Measurements from ENCODE around the gene SPSB1.

SPSB1 gene

DNA sequence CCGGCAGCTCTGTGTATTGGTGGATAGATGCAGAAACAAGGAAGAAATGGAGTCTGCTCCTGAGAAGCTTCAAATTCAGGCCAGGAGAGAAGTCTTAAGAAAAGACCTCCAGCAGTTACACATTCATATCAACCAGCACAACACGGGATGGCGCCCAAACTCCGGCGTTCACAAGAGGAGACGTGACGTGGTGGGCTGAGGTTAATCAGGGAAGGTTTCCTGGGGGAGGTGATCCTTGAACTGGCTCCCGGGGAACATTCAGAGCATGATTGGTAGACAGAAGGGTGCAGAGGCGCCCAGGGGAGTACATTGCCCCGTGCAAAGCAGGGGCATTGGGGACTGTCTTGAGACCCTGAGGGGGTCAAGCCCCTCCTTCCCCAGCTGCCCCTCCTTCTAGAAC lies 27.7 kb upstream of the SPSB1 start:
- no peak for DNase-seq (ENCODE audit: low read depth)
- TF ChIP-seq, protein P1, sequence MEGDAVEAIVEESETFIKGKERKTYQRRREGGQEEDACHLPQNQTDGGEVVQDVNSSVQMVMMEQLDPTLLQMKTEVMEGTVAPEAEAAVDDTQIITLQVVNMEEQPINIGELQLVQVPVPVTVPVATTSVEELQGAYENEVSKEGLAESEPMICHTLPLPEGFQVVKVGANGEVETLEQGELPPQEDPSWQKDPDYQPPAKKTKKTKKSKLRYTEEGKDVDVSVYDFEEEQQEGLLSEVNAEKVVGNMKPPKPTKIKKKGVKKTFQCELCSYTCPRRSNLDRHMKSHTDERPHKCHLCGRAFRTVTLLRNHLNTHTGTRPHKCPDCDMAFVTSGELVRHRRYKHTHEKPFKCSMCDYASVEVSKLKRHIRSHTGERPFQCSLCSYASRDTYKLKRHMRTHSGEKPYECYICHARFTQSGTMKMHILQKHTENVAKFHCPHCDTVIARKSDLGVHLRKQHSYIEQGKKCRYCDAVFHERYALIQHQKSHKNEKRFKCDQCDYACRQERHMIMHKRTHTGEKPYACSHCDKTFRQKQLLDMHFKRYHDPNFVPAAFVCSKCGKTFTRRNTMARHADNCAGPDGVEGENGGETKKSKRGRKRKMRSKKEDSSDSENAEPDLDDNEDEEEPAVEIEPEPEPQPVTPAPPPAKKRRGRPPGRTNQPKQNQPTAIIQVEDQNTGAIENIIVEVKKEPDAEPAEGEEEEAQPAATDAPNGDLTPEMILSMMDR (IDR thresholded peaks at IDR 0.05; ENCODE audit: insufficient read depth, low read depth, low read length, missing control alignments): no peak
- no peak overlapping the region for H3K4me3 ChIP-seq (ENCODE audit: low read depth, low read length)

DNA sequence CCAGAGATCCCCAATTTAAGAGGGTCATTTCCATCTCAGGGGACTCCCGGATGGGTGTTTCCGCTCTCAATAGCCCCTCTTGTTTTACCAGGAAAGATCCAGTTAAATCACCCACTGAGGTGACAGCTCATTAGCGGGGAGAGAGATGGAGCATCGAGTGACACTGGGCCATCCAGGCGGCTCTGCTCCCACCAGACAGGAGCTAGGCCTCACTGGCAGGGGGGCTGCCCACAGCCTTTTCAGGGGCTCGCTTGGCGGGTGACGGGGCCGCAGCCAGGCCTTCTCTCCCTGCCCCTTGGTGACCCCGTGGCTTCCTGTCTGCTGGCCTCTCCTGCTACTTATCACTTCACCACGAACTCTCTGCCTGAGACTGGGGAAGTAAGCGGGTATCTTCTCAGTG lies 26.7 kb upstream of the SPSB1 start:
- DNase-seq (ENCODE audit: low read depth): no peak
- TF ChIP-seq, protein P1 (IDR thresholded peaks at IDR 0.05; ENCODE audit: insufficient read depth, low read depth, low read length, missing control alignments): no peak

DNA sequence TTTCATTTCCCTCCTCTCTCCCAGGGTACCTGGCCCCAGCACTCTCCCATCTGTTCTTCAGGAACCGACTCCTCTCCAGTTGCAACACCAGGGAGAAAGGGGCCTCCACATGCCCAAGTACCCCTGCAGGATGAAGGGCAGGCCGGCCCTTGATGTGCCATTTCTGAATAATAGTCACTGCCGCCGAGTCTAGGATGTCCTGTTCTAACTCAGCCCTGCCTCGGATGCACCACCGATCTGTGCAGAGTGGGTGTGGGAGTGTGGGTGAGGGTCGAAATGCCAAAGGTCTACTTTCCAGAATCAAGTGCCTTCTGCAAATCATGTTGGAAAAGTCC lies 25.4 kb upstream of the SPSB1 start:
- TF ChIP-seq, protein P1 (IDR thresholded peaks at IDR 0.05; ENCODE audit: insufficient read depth, low read depth, low read length, missing control alignments): no peak
- DNase-seq (ENCODE audit: low read depth): no peak

More for the DNA sequence above, 26.7 kb upstream of the SPSB1 start:
- no peak overlapping the region for H3K4me3 ChIP-seq (ENCODE audit: low read depth, low read length)

DNA sequence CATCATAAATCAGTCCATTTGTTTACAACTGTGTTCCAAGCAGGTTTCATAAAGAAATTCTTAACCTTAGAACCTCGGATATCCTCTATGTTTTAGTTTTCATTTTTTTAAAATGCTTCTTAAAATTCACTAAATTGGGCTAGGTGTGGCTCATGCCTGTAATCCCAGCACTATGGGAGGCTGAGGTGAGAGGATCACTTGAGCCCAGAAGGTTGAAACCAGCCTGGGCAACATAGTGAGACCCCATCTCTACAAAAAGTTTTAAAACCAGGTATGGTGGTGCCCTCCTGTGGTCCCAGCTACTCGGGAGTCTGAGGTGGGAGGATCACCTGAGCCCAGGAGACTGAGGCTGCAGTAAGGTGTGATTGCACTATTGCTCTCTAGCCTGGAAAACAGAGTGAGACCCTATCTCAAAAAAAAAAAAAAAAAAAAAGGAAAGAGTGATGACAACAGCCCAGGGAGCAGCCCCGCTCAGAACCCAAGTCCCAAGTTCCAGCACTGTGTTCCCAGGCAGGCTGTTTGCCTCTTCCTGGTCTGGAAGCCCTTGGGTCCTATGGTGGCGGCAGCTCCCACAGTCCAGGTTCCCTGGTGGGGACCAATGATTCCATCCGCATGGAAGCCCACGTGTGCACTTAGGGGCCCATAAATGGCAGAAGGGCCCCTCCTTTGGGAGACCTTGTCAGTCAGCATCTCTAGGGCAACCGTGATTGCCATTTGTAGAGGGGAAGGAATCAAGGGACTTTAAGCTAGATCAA lies 24.7 kb upstream of the SPSB1 start:
- DNase-seq (ENCODE audit: low read depth): no peak
- H3K4me3 ChIP-seq (ENCODE audit: low read depth, low read length): no peak overlapping the region
- TF ChIP-seq, protein P1 (IDR thresholded peaks at IDR 0.05; ENCODE audit: insufficient read depth, low read depth, low read length, missing control alignments): no peak

More for the DNA sequence above, 25.4 kb upstream of the SPSB1 start:
- H3K4me3 ChIP-seq (ENCODE audit: low read depth, low read length): no peak overlapping the region

DNA sequence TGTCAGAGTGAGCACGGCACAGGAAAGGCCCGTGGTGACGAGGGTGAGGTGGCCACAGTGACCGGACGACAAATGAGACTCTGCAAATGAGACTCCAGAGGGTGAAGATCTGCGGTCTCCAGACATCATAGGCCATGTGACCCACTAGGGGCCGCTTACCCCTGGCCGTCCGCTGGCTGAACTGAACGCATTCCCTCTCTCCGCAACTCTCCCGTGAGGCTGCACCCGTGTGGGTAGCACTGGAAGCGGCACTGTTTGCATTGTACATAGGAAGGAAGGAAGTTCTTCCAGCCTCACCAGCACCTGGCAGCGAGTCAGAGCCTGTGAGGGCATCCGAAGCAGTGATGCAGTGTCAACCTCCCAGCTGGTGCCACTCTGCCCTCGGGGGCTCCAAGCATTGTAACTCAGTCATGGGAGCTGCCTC lies 23.6 kb upstream of the SPSB1 start:
- TF ChIP-seq, protein P1 (IDR thresholded peaks at IDR 0.05; ENCODE audit: insufficient read depth, low read depth, low read length, missing control alignments): no peak
- no peak overlapping the region for H3K4me3 ChIP-seq (ENCODE audit: low read depth, low read length)
- no peak for DNase-seq (ENCODE audit: low read depth)

DNA sequence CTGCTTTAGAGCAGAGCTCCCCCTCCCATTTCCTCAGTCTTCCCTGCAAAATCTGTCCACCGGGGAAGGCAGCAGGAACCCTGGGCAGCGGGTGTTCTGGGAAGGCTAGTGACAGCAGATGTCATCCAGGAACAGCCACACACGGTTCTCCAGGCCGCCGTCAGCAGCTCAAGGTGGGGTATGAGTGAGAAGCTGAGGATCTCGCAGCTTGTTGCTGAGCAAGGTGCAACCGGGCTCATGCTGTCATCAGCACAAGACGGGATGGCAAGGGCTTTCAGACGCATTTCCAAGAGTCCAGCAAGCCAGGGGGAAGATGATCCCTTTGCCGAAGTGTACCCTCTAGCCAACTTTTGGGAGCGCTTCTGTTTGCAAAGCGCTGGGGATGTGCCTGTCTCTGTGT lies 23.0 kb upstream of the SPSB1 start:
- no peak for DNase-seq (ENCODE audit: low read depth)
- TF ChIP-seq, protein P1 (IDR thresholded peaks at IDR 0.05; ENCODE audit: insufficient read depth, low read depth, low read length, missing control alignments): no peak
- H3K4me3 ChIP-seq (ENCODE audit: low read depth, low read length): no peak overlapping the region
